Right atrium auricular region (tissue), 2 donors: ENCODE results near the gene DNM1. TPM values are rescaled to one million over a fixed set of nuclear protein-coding genes. Genes with fewer than 3 reads are reported as not detected.

Source experiments
- DNase-seq: peaks from one replicate; pipeline ENCODE4 v3.0.0-alpha.2; 2019; ENCODE audit warnings: low spot score
- H3K27ac ChIP-seq, 2 donors: fragments of 200-600 bp; sonication (generic); 1 replicate in 1 of 2; 2 replicates in 1 of 2; pipeline ENCODE4 v1.5.1; 2016 to 2019
- H3K27me3 ChIP-seq, 2 donors: fragments of 200-600 bp; sonication (generic); one replicate each; pipeline versions ENCODE4 v1.5.1 to v1.6.0; 2017 to 2019
- H3K36me3 ChIP-seq: fragments of 200-600 bp; sonication (generic); one replicate; pipeline ENCODE4 v1.5.1; 2016
- H3K4me1 ChIP-seq, 2 donors: fragments of 200-600 bp; sonication (generic); one replicate each; pipeline versions ENCODE4 v1.5.1 to v1.6.0; 2017 to 2019
- H3K4me3 ChIP-seq, 2 donors: fragments of 200-600 bp; sonication (generic); 1 replicate in 1 of 2; 2 replicates in 1 of 2; pipeline ENCODE4 v1.5.1; 2017 to 2019; ENCODE audit warnings: mild to moderate bottlenecking in 1 of 2, moderate library complexity in 1 of 2
- H3K9me3 ChIP-seq, 2 donors: fragments of 200-600 bp; sonication (generic); one replicate each; pipeline ENCODE4 v1.5.1; 2019
- CTCF ChIP-seq, 2 donors: fragments of 200-600 bp; sonication (generic); IDR thresholded peaks; one replicate each; pipeline ENCODE4 v1.5.1; 2019; ENCODE audit warnings: antibody characterized with exemption in 2 of 2
- total RNA-seq, 2 donors: library from RNA; depleted of rRNA; stranded (reverse); fragments of >200 nt; gene quantifications; one replicate each; pipeline ENCODE4 v1.1.0, GENCODE V29; 2016

Gene DNM1
- total RNA-seq, 2 donors from 2014 or later = 2.5 to 3.9 TPM

- no peak overlapping the region for H3K27ac ChIP-seq
- no peak for TF ChIP-seq CTCF (IDR thresholded peaks at IDR 0.05)
- H3K27me3 ChIP-seq = no peaks in the 10 kb centered on the region
- no peak for DNase-seq
- H3K4me1 ChIP-seq = peaks cover 0 to 23% of the 10 kb centered on the region in 2 donors
- H3K36me3 ChIP-seq = no peaks in the 10 kb centered on the region
- H3K9me3 ChIP-seq = no peaks in the 10 kb centered on the region
- H3K4me3 ChIP-seq = no peak overlapping the region
Observed at GRCh38 chr9:128211981-128212281, 8.8 kb downstream of the DNM1 start.

- Histone ChIP-seq H3K4me3 (no peak overlapping the region), H3K4me1 (peaks cover 0 to 36% of the 10 kb centered on the region in 2 donors), H3K27me3 (no peaks in the 10 kb centered on the region), H3K36me3 (no peaks in the 10 kb centered on the region), H3K27ac (peak overlapping the region in 1 of 2 donors; percentile 69), H3K9me3 (no peaks in the 10 kb centered on the region)
- no peak for DNase-seq
- no peak for TF ChIP-seq CTCF (IDR thresholded peaks at IDR 0.05)
Observed at GRCh38 chr9:128213746-128214497, 10.7 kb downstream of the DNM1 start.

GRCh38 chr9:128214571-128215490 is 11.7 kb downstream of the DNM1 start:
- DNase-seq = no peak
- TF ChIP-seq CTCF (IDR thresholded peaks at IDR 0.05) = no peak
- Histone ChIP-seq H3K4me3 (no peak overlapping the region), H3K27ac (peak overlapping the region; percentile 69), H3K4me1 (peaks cover 0 to 40% of the 10 kb centered on the region in 2 donors), H3K27me3 (no peaks in the 10 kb centered on the region), H3K9me3 (no peaks in the 10 kb centered on the region), H3K36me3 (no peaks in the 10 kb centered on the region)

- peak; percentile 82 for DNase-seq
- Histone ChIP-seq H3K4me3 (no peak overlapping the region), H3K27me3 (no peaks in the 10 kb centered on the region), H3K27ac (peak overlapping the region; percentile 69), H3K4me1 (peaks cover 0 to 40% of the 10 kb centered on the region in 2 donors), H3K36me3 (no peaks in the 10 kb centered on the region), H3K9me3 (no peaks in the 10 kb centered on the region)
- no peak for TF ChIP-seq CTCF (IDR thresholded peaks at IDR 0.05)
Observed at GRCh38 chr9:128215491-128216409, 12.6 kb downstream of the DNM1 start.

- Histone ChIP-seq H3K27ac (peak overlapping the region; percentile 69), H3K36me3 (no peaks in the 10 kb centered on the region), H3K4me3 (no peak overlapping the region), H3K4me1 (peaks cover 0 to 40% of the 10 kb centered on the region in 2 donors), H3K27me3 (no peaks in the 10 kb centered on the region), H3K9me3 (no peaks in the 10 kb centered on the region)
- DNase-seq = no peak
- TF ChIP-seq CTCF (IDR thresholded peaks at IDR 0.05) = no peak
Observed at GRCh38 chr9:128216781-128217553, 13.8 kb downstream of the DNM1 start.
